Umbilical cord (tissue), 2 donors: ENCODE measurements around the gene VGLL4. TPM values are rescaled to one million over a fixed set of nuclear protein-coding genes. Genes with fewer than 3 reads are reported as not detected.

Source experiments
- DNase-seq: peaks from one replicate; pipeline ENCODE4 v3.0.0-alpha.2; 2015; ENCODE audit warnings: low spot score
- total RNA-seq: library from RNA; depleted of rRNA; stranded (reverse); fragments of >200 nt; gene quantifications from one replicate; pipeline ENCODE4 v1.2.3, GENCODE V29; 2014; ENCODE audit warnings: low replicate concordance; ENCODE audit not compliant: insufficient read depth

VGLL4 gene
- total RNA-seq, 1 donor from 2014 or later: 122 TPM

- DNase-seq: no peak
Observed at GRCh38 chr3:11507719-11508118, 136.0 kb downstream of the VGLL4 start.

Other genes starting within 250 kb of the VGLL4 start
- gene TAMM41, start 203.0 kb upstream of the VGLL4 start, total RNA-seq: 22.9 TPM